ENCODE measurements around the gene PAFAH2. TPM values are rescaled to one million over a fixed set of nuclear protein-coding genes. Genes with fewer than 3 reads are reported as not detected.

The PAFAH2 gene
- total RNA-seq, 2 donors from 2014 or later, result 11.6 to 13.3 TPM

DNA sequence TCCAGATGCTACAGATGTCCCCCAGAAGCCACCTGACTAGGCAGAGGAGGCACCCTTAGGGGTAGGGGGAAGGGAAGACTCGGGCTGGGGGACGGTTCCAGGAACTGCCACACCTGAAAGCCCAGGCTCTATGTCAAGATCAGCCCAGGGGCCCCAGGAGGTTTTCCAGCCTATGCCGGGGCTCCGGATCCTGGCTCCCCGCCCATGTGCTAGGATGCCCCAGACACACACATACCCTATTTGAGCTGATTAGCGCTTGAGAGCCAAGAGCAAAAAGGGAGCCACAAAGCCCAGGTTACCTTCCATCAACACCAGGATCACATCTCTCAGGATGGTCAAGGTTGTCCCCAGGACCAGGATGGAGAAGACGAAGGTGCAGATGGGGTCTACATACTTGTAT, 43.5 kb upstream of the PAFAH2 start:
- no peak overlapping the region for H3K9ac ChIP-seq (ENCODE audit: extremely low read depth, low read length, poor library complexity, severe bottlenecking)
- no peaks in the 10 kb centered on the region for H3K9me3 Mint-ChIP-seq
- H3K27me3 Mint-ChIP-seq (ENCODE audit: insufficient read depth), result peaks cover 57% of the 10 kb centered on the region
- no peaks in the 10 kb centered on the region for H3K9me3 ChIP-seq (ENCODE audit: control insufficient read depth, low read length)
- H3K27me3 ChIP-seq (ENCODE audit: control insufficient read depth, insufficient read depth, low read length, poor library complexity, severe bottlenecking), result peaks cover 60% of the 10 kb centered on the region
- H3K27ac Mint-ChIP-seq, result no peak overlapping the region
- no peak overlapping the region for H3K27ac ChIP-seq (ENCODE audit: low read depth, low read length)
- no peaks in the 10 kb centered on the region for H3K36me3 Mint-ChIP-seq (ENCODE audit: low read depth)
- no peaks in the 10 kb centered on the region for H3K36me3 ChIP-seq (ENCODE audit: control insufficient read depth, insufficient read depth, low read length)
- H3K4me1 Mint-ChIP-seq, result peaks cover 2% of the 10 kb centered on the region
- TF ChIP-seq, protein P1, sequence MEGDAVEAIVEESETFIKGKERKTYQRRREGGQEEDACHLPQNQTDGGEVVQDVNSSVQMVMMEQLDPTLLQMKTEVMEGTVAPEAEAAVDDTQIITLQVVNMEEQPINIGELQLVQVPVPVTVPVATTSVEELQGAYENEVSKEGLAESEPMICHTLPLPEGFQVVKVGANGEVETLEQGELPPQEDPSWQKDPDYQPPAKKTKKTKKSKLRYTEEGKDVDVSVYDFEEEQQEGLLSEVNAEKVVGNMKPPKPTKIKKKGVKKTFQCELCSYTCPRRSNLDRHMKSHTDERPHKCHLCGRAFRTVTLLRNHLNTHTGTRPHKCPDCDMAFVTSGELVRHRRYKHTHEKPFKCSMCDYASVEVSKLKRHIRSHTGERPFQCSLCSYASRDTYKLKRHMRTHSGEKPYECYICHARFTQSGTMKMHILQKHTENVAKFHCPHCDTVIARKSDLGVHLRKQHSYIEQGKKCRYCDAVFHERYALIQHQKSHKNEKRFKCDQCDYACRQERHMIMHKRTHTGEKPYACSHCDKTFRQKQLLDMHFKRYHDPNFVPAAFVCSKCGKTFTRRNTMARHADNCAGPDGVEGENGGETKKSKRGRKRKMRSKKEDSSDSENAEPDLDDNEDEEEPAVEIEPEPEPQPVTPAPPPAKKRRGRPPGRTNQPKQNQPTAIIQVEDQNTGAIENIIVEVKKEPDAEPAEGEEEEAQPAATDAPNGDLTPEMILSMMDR (conservative IDR thresholded peaks at IDR 0.05), result no peak
- H3K4me3 Mint-ChIP-seq, result no peak overlapping the region
- peaks cover 1% of the 10 kb centered on the region for H3K4me1 ChIP-seq (ENCODE audit: control insufficient read depth, insufficient read depth, low read length)
- DNase-seq, result no peak
- 87 to 91% methylated on average over 6 to 7 of the region's 7 CpGs for WGBS, 2 experiments (ENCODE audit: insufficient coverage in 1 of 2, insufficient read length in 1 of 2)
- H3K4me3 ChIP-seq (ENCODE audit: low read length), result no peak overlapping the region

DNA sequence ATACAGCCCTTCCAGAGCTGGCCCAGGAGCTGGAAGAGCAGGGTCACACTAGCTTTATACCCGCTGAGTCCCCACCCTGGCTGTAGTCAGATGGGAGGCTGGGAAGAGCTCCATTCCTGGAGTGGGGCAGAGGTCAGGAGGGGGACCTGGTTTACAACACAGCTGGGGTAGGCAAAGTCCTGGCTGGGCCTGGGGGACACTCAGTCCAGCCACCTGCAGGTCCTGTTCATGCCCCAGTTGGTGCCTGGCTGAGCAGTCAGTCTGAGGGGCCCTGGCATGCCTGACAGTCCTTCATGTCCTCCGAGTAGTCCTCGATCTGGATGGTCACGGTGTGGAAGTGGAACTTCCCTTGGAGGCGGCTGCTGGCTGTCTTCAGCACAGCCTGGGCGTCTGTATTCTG, 41.0 kb upstream of the PAFAH2 start:
- H3K27ac ChIP-seq (ENCODE audit: low read depth, low read length), result no peak overlapping the region
- H3K36me3 Mint-ChIP-seq (ENCODE audit: low read depth), result no peaks in the 10 kb centered on the region
- H3K9me3 Mint-ChIP-seq, result no peaks in the 10 kb centered on the region
- no peaks in the 10 kb centered on the region for H3K4me1 ChIP-seq (ENCODE audit: control insufficient read depth, insufficient read depth, low read length)
- no peak overlapping the region for H3K4me3 Mint-ChIP-seq
- peaks cover 9% of the 10 kb centered on the region for H3K4me1 Mint-ChIP-seq
- no peak overlapping the region for H3K4me3 ChIP-seq (ENCODE audit: low read length)
- WGBS, 2 experiments (ENCODE audit: insufficient coverage in 1 of 2, insufficient read length in 1 of 2), result 88 to 92% methylated on average over 5 to 6 of the region's 6 CpGs
- H3K36me3 ChIP-seq (ENCODE audit: control insufficient read depth, insufficient read depth, low read length), result no peaks in the 10 kb centered on the region
- no peak overlapping the region for H3K27ac Mint-ChIP-seq
- TF ChIP-seq, protein P1 (conservative IDR thresholded peaks at IDR 0.05), result no peak
- no peak for DNase-seq
- H3K9me3 ChIP-seq (ENCODE audit: control insufficient read depth, low read length), result no peaks in the 10 kb centered on the region
- peaks cover 48% of the 10 kb centered on the region for H3K27me3 ChIP-seq (ENCODE audit: control insufficient read depth, insufficient read depth, low read length, poor library complexity, severe bottlenecking)
- H3K9ac ChIP-seq (ENCODE audit: extremely low read depth, low read length, poor library complexity, severe bottlenecking), result no peak overlapping the region
- H3K27me3 Mint-ChIP-seq (ENCODE audit: insufficient read depth), result peaks cover 49% of the 10 kb centered on the region

DNA sequence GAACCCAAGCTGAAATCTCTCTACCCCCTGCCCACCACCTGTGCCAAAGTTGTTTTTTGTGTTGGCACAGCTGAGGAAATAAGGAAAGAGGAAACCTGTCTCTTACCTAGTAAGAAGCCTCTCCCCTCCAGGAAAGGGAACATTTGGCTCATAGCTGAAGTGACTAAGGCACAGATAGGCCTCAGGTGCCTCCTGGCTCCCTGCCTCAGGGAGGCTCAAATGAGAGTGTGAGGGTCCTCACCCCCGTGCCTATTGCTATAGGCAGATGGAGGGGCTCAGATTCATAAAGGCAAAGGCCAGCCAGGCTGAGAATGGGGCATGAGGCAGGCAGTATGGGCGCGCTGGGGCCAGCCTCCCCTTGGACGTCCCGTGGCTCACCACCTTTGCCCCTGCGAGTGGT, 40.6 kb upstream of the PAFAH2 start:
- Histone ChIP-seq H3K9me3 (ENCODE audit: control insufficient read depth, low read length) (no peaks in the 10 kb centered on the region), H3K36me3 (ENCODE audit: control insufficient read depth, insufficient read depth, low read length) (no peaks in the 10 kb centered on the region), H3K4me1 (ENCODE audit: control insufficient read depth, insufficient read depth, low read length) (no peaks in the 10 kb centered on the region), H3K4me3 (ENCODE audit: low read length) (no peak overlapping the region), H3K9ac (ENCODE audit: extremely low read depth, low read length, poor library complexity, severe bottlenecking) (no peak overlapping the region), H3K27ac (ENCODE audit: low read depth, low read length) (no peak overlapping the region), H3K27me3 (ENCODE audit: control insufficient read depth, insufficient read depth, low read length, poor library complexity, severe bottlenecking) (peaks cover 48% of the 10 kb centered on the region)
- Mint-ChIP-seq H3K27me3 (ENCODE audit: insufficient read depth) (peaks cover 49% of the 10 kb centered on the region), H3K4me3 (no peak overlapping the region), H3K9me3 (no peaks in the 10 kb centered on the region), H3K4me1 (peaks cover 9% of the 10 kb centered on the region), H3K36me3 (ENCODE audit: low read depth) (no peaks in the 10 kb centered on the region), H3K27ac (no peak overlapping the region)
- DNase-seq, result no peak
- 90 to 97% methylated on average over 4 to 6 of the region's 6 CpGs for WGBS, 2 experiments (ENCODE audit: insufficient coverage in 1 of 2, insufficient read length in 1 of 2)
- TF ChIP-seq, protein P1 (conservative IDR thresholded peaks at IDR 0.05), result no peak

All from endodermal cell (in vitro differentiated cells).